ENCODE results near the gene TFB1M. TPM values are rescaled to one million over a fixed set of nuclear protein-coding genes. Genes with fewer than 3 reads are reported as not detected.

TFB1M gene
- polyA plus RNA-seq, 1 experiment = 20.4 TPM

GRCh38 chr6:155228546-155229166 lies 85.6 kb downstream of the TFB1M start:
- CTCF ChIA-PET = no interaction called here
- Histone ChIP-seq H3K4me3 (ENCODE audit: low read depth, low read length) (no peak overlapping the region), H3K27ac (ENCODE audit: low read depth, low read length) (no peak overlapping the region), H3K27me3 (ENCODE audit: control insufficient read depth, insufficient read depth, low read length) (no peaks in the 10 kb centered on the region), H3K9me3 (ENCODE audit: control insufficient read depth, insufficient read depth, low read length) (no peaks in the 10 kb centered on the region; the same call in 1 of the 2 replicates)
- DNase-seq (ENCODE audit: low read depth, low spot score) = no peak
- TF ChIP-seq CTCF (IDR thresholded peaks at IDR 0.05; ENCODE audit: low read depth, low read length) = no peak
- POLR2A ChIA-PET = no interaction called here

GRCh38 chr6:155227046-155227445 lies 87.2 kb downstream of the TFB1M start:
- ChIA-PET POLR2A (no interaction called here), CTCF (no interaction called here)
- H3K4me3 ChIP-seq (ENCODE audit: low read depth, low read length) = no peak overlapping the region
- DNase-seq (ENCODE audit: low read depth, low spot score) = no peak
- H3K9me3 ChIP-seq (ENCODE audit: control insufficient read depth, insufficient read depth, low read length) = no peaks in the 10 kb centered on the region; the same call in 1 of the 2 replicates
- H3K27ac ChIP-seq (ENCODE audit: low read depth, low read length) = no peak overlapping the region
- no peaks in the 10 kb centered on the region for H3K27me3 ChIP-seq (ENCODE audit: control insufficient read depth, insufficient read depth, low read length)
- no peak for TF ChIP-seq CTCF (IDR thresholded peaks at IDR 0.05; ENCODE audit: low read depth, low read length)

- no peak for TF ChIP-seq CTCF (IDR thresholded peaks at IDR 0.05; ENCODE audit: low read depth, low read length)
- Histone ChIP-seq H3K9me3 (ENCODE audit: control insufficient read depth, insufficient read depth, low read length) (no peaks in the 10 kb centered on the region; the same call in 1 of the 2 replicates), H3K4me3 (ENCODE audit: low read depth, low read length) (no peak overlapping the region), H3K27me3 (ENCODE audit: control insufficient read depth, insufficient read depth, low read length) (no peaks in the 10 kb centered on the region), H3K27ac (ENCODE audit: low read depth, low read length) (peak overlapping the region; percentile 25)
- ChIA-PET CTCF (no interaction called here), POLR2A (interaction anchor here (1.1 kb wide), 1 partner anchor 36 kb away, joined by 3 read pairs; no protein-coding TSS in a partner anchor)
- no peak for DNase-seq (ENCODE audit: low read depth, low spot score)
Observed at GRCh38 chr6:155224618-155225017, 89.7 kb downstream of the TFB1M start.

- peak; percentile 49 for DNase-seq (ENCODE audit: low read depth, low spot score)
- peak overlapping the region; percentile 70 for H3K27ac ChIP-seq (ENCODE audit: low read depth, low read length)
- POLR2A ChIA-PET = interaction anchor here (1.1 kb wide), 1 partner anchor 35 kb away, joined by 3 read pairs; no protein-coding TSS in a partner anchor
- H3K9me3 ChIP-seq (ENCODE audit: control insufficient read depth, insufficient read depth, low read length) = no peaks in the 10 kb centered on the region; the same call in 1 of the 2 replicates
- TF ChIP-seq CTCF (IDR thresholded peaks at IDR 0.05; ENCODE audit: low read depth, low read length) = no peak
- H3K27me3 ChIP-seq (ENCODE audit: control insufficient read depth, insufficient read depth, low read length) = no peaks in the 10 kb centered on the region
- CTCF ChIA-PET = interaction anchor here (0.6 to 1.2 kb wide), 2 partner anchors 24 to 356 kb away, joined by 3 to 7 read pairs; no protein-coding TSS in a partner anchor
- H3K4me3 ChIP-seq (ENCODE audit: low read depth, low read length) = no peak overlapping the region
Observed at GRCh38 chr6:155223646-155224451, 90.4 kb downstream of the TFB1M start.

- POLR2A ChIA-PET = no interaction called here
- no peak overlapping the region for H3K27ac ChIP-seq (ENCODE audit: low read depth, low read length)
- no peaks in the 10 kb centered on the region for H3K9me3 ChIP-seq (ENCODE audit: control insufficient read depth, insufficient read depth, low read length)
- TF ChIP-seq CTCF (IDR thresholded peaks at IDR 0.05; ENCODE audit: low read depth, low read length) = no peak
- DNase-seq (ENCODE audit: low read depth, low spot score) = no peak
- CTCF ChIA-PET = interaction anchor here (1.2 kb wide), 2 partner anchors 26 to 45 kb away, joined by 5 to 7 read pairs; no protein-coding TSS in a partner anchor
- no peak overlapping the region for H3K4me3 ChIP-seq (ENCODE audit: low read depth, low read length)
- no peaks in the 10 kb centered on the region for H3K27me3 ChIP-seq (ENCODE audit: control insufficient read depth, insufficient read depth, low read length)
Observed at GRCh38 chr6:155222506-155222905, 91.8 kb downstream of the TFB1M start.
